Ascending aorta (tissue), 2 donors: ENCODE data around the gene SORCS1. TPM values are rescaled to one million over a fixed set of nuclear protein-coding genes. Genes with fewer than 3 reads are reported as not detected.

Experiments
- DNase-seq, 2 donors: peaks; one replicate each; pipeline ENCODE4 v3.0.0-alpha.2; 2019; ENCODE audit warnings: low spot score in 2 of 2
- H3K27ac ChIP-seq, 2 donors: fragments of 200-600 bp; sonication (generic); one replicate each; pipeline ENCODE4 v1.5.1; 2016 to 2017; ENCODE audit warnings: mild to moderate bottlenecking in 1 of 2
- H3K27me3 ChIP-seq: fragments of 200-600 bp; sonication (generic); one replicate; pipeline ENCODE4 v1.5.1; 2017
- H3K36me3 ChIP-seq, 2 donors: fragments of 200-600 bp; sonication (generic); one replicate each; pipeline ENCODE4 v1.5.1; 2016
- H3K4me1 ChIP-seq, 2 donors: fragments of 200-600 bp; sonication (generic); one replicate each; pipeline ENCODE4 v1.5.1; 2016 to 2017; ENCODE audit warnings: mild to moderate bottlenecking in 1 of 2
- H3K4me3 ChIP-seq, 2 donors: fragments of 200-600 bp; sonication (generic); one replicate each; pipeline ENCODE4 v1.5.1; 2016 to 2017; ENCODE audit warnings: mild to moderate bottlenecking in 1 of 2
- H3K9me3 ChIP-seq, 2 donors: fragments of 200-600 bp; sonication (generic); one replicate each; pipeline ENCODE4 v1.5.1; 2016
- CTCF ChIP-seq, 3 experiments: fragments of 200-600 bp in 2 of 3; fragments of 450-650 bp in 1 of 3; sonication (generic) in 2 of 3; IDR thresholded peaks; one replicate each; pipeline ENCODE4 v1.5.1; 2016 to 2019; ENCODE audit warnings: antibody characterized with exemption in 3 of 3, mild to moderate bottlenecking in 1 of 3, moderate library complexity in 1 of 3
- intact Hi-C: fragments of 100-400 bp; cut with DNase I; formaldehyde crosslinking; loops from one replicate; pipeline ENCODE4 v1.15.1; 2023
- total RNA-seq: library from RNA; depleted of rRNA; stranded (reverse); fragments of >200 nt; gene quantifications from one replicate; pipeline ENCODE4 v1.1.0, GENCODE V29; 2016

Gene SORCS1
- total RNA-seq, 1 donor from 2014 or later: not detected

DNA sequence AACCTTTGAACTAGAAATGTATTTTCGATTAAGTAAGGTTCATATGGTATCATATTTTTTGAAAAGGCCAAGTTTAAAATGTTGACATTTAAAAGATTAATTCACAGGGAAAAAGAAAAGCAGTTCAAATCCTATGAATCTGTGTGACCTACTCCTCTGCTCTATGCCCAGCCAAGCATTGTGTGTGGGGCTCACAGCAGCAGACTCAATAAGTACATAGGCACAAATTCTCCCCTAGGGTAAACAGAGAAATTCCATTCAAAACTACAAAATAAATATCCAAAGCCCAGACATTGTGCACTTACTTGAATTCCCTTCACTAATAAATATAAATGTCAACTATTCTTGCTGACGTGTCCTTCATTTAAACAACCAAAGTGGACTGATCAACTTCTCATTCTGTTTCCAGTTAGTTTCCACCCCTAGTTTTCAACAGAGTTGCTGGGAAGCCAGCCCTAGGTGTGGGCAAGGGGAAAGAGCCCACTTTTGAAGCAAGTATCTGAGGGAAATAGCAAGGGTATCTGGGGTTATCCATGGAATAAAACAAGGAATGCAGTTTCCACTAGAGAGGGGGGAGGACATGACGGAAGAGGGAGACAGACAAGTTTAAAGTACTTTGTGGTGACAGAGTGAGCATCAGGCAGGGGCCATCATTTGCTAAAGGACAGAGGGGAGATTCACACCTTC, 533.3 kb downstream of the SORCS1 start:
- Histone ChIP-seq H3K27ac (no peak overlapping the region), H3K27me3 (no peaks in the 10 kb centered on the region), H3K4me3 (no peak overlapping the region), H3K36me3 (no peaks in the 10 kb centered on the region), H3K9me3 (no peaks in the 10 kb centered on the region), H3K4me1 (no peaks in the 10 kb centered on the region)
- DNase-seq: no peak
- intact Hi-C loops: no loop called here
- TF ChIP-seq CTCF (IDR thresholded peaks at IDR 0.05): no peak

DNA sequence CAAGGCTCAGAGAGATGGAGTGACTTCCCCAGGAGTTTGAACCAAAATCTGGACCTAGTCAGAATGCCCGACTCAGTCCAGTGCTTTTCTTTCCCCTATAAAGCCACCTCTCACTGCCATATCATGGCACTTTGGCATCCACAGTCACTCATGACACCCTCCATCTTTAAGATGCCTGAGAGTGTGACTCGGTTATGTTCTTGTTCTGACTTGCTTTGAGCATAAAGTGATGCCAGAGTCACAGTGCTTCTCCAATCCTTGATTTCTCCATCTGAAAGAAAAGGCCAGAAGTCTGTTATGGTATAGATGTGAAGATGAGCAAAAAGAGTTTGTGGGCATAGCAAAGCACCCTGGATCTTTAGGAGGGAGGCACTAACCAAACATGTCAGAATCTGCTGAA, 538.1 kb downstream of the SORCS1 start:
- no peaks in the 10 kb centered on the region for H3K27me3 ChIP-seq
- H3K9me3 ChIP-seq: no peaks in the 10 kb centered on the region
- H3K4me1 ChIP-seq: no peaks in the 10 kb centered on the region
- intact Hi-C loops: no loop called here
- DNase-seq: no peak
- no peak for TF ChIP-seq CTCF (IDR thresholded peaks at IDR 0.05)
- H3K27ac ChIP-seq: no peak overlapping the region
- H3K4me3 ChIP-seq: no peak overlapping the region
- no peaks in the 10 kb centered on the region for H3K36me3 ChIP-seq

- no peak for TF ChIP-seq CTCF (IDR thresholded peaks at IDR 0.05)
- Histone ChIP-seq H3K27me3 (no peaks in the 10 kb centered on the region), H3K27ac (no peak overlapping the region), H3K36me3 (no peaks in the 10 kb centered on the region), H3K9me3 (no peaks in the 10 kb centered on the region), H3K4me3 (no peak overlapping the region), H3K4me1 (no peaks in the 10 kb centered on the region)
- intact Hi-C loops: no loop called here
- DNase-seq: no peak
Measured at GRCh38 chr10:106625751-106626150, 538.8 kb downstream of the SORCS1 start.

- no peak overlapping the region for H3K27ac ChIP-seq
- no peak for DNase-seq
- no peaks in the 10 kb centered on the region for H3K36me3 ChIP-seq
- no peak for TF ChIP-seq CTCF (IDR thresholded peaks at IDR 0.05)
- H3K4me3 ChIP-seq: no peak overlapping the region
- no peaks in the 10 kb centered on the region for H3K4me1 ChIP-seq
- no peaks in the 10 kb centered on the region for H3K27me3 ChIP-seq
- no peaks in the 10 kb centered on the region for H3K9me3 ChIP-seq
- intact Hi-C loops: no loop called here
Measured at GRCh38 chr10:106619346-106619745, 545.2 kb downstream of the SORCS1 start.

DNA sequence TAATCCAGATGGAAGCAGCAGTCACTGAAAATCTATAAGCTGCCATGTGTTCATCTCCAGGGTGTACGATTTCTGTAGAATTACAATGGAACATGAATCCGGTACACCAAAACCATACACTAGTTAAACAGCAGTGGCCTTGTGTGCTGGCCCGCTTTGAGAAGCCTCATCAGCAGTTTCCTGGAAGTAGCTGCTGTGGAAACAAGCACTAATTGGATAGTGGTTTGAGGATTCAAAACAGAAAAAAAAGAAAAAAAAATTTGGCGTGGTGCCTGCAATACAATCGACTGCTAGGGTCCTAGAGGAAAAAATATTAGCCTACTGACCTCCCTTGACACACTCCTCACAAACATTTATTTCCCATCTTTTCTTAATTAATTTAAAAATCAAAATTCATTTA, 545.9 kb downstream of the SORCS1 start:
- H3K36me3 ChIP-seq: no peaks in the 10 kb centered on the region
- TF ChIP-seq CTCF (IDR thresholded peaks at IDR 0.05): no peak
- H3K4me3 ChIP-seq: no peak overlapping the region
- H3K27ac ChIP-seq: no peak overlapping the region
- H3K4me1 ChIP-seq: no peaks in the 10 kb centered on the region
- DNase-seq: no peak
- intact Hi-C loops: no loop called here
- no peaks in the 10 kb centered on the region for H3K27me3 ChIP-seq
- no peaks in the 10 kb centered on the region for H3K9me3 ChIP-seq

DNA sequence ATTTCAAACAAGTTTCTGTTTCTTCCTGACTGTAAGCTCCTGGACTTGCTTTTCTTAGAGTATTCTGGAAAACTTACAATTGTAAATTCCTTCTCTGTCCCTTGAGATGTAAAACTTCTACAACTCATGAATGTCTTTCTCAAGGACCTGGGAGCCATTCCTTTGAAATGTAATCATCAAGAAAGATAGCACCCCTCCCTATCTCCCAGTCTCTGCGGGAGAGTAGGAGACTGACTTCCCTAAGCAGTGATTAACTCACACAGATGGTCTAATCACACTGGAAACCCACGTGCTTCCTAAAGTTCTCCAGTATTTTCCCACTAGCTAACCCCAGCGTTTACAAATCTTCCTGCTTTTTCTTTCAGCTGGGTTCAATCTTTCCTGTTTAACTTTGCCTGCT, 549.4 kb downstream of the SORCS1 start:
- no peak for DNase-seq
- TF ChIP-seq CTCF (IDR thresholded peaks at IDR 0.05): no peak
- H3K27ac ChIP-seq: no peak overlapping the region
- H3K9me3 ChIP-seq: no peaks in the 10 kb centered on the region
- H3K4me1 ChIP-seq: no peaks in the 10 kb centered on the region
- intact Hi-C loops: no loop called here
- H3K36me3 ChIP-seq: no peaks in the 10 kb centered on the region
- no peak overlapping the region for H3K4me3 ChIP-seq
- no peaks in the 10 kb centered on the region for H3K27me3 ChIP-seq
